Measurements from ENCODE around the gene TENT4B. TPM values are rescaled to one million over a fixed set of nuclear protein-coding genes. Genes with fewer than 3 reads are reported as not detected.

The TENT4B gene
- total RNA-seq, 1 experiment from 2014 or later, result 16.9 TPM

GRCh38 chr16:50229149-50229726, 76.1 kb downstream of the TENT4B start:
- BruUV-seq (replicated peaks), result no TSS peak

More at GRCh38 chr16:50229149-50229726, 76.1 kb downstream of the TENT4B start:
- ChIA-PET POLR2A (no interaction called here), CTCF (interaction anchor here (1.3 to 2.3 kb wide), 2 partner anchors 19 to 436 kb away, joined by 3 to 6 read pairs; no protein-coding TSS in a partner anchor), RAD21 (ENCODE audit: low non-redundant PET in 1 of 2, low total read pairs in 2 of 2, uncharacterized antibody in 2 of 2, unreplicated experiment in 2 of 2) (no interaction called here)
- Histone ChIP-seq H3K9me2 (ENCODE audit: insufficient read depth) (no peaks in the 10 kb centered on the region), H3K27me3 (ENCODE audit: insufficient read depth, low read length) (no peaks in the 10 kb centered on the region), H3K4me3 (replicated peaks in 1 of 2; ENCODE audit: low read depth in 1 of 2, low read length in 2 of 2) (no peak overlapping the region), H3K4me2 (ENCODE audit: low read length) (no peak overlapping the region), H3K36me3 (ENCODE audit: control insufficient read depth in 1 of 2, insufficient read depth in 2 of 2, low read length in 2 of 2) (peaks cover 4 to 20% of the 10 kb centered on the region in 2 experiments), H4K20me1 (ENCODE audit: insufficient read depth) (no peaks in the 10 kb centered on the region), H3K4me1 (ENCODE audit: control insufficient read depth in 1 of 2, insufficient read depth in 2 of 2, low read length in 2 of 2) (no peaks in the 10 kb centered on the region), H3K9ac (ENCODE audit: low read length) (no peak overlapping the region), H2AFZ (ENCODE audit: low read depth, low read length, poor library complexity, severe bottlenecking) (no peak overlapping the region), H3K27ac (ENCODE audit: low read depth, low read length) (no peak overlapping the region), H3K9me3 (ENCODE audit: control insufficient read depth in 1 of 2, insufficient read depth in 1 of 2, low read depth in 1 of 2, low read length in 2 of 2) (no peaks in the 10 kb centered on the region), H3K79me2 (ENCODE audit: insufficient read depth, low read length) (no peaks in the 10 kb centered on the region)
- DNase-seq (ENCODE audit: low read depth, low spot score) (no peak), ATAC-seq (no peak)
- no peak for TF ChIP-seq ZBTB33 (IDR thresholded peaks at IDR 0.05; ENCODE audit: extremely low read depth, insufficient replicate concordance, low read length)
- no peak for TF ChIP-seq TCF7L2 (IDR thresholded peaks at IDR 0.05; ENCODE audit: borderline replicate concordance, extremely low read depth, insufficient read depth, insufficient read length)
- TF ChIP-seq POLR2A (IDR thresholded peaks at IDR 0.05; ENCODE audit: borderline replicate concordance, extremely low read depth, insufficient read depth, insufficient read length), result no peak
- TF ChIP-seq, protein P1, sequence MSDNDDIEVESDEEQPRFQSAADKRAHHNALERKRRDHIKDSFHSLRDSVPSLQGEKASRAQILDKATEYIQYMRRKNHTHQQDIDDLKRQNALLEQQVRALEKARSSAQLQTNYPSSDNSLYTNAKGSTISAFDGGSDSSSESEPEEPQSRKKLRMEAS (IDR thresholded peaks at IDR 0.05), result no peak
- no peak for TF ChIP-seq SRF (IDR thresholded peaks at IDR 0.05; ENCODE audit: low read depth)
- no peak for TF ChIP-seq CTCF (IDR thresholded peaks at IDR 0.05 in 2 of 3, conservative IDR thresholded peaks at IDR 0.05 in 1 of 3; ENCODE audit: borderline replicate concordance in 1 of 3, insufficient read depth in 1 of 3, low read depth in 2 of 3, low read length in 2 of 3)
- TF ChIP-seq JUND (IDR thresholded peaks at IDR 0.05), result no peak
- TF ChIP-seq YY1 (IDR thresholded peaks at IDR 0.05; ENCODE audit: extremely low read depth, insufficient replicate concordance, low read depth, low read length), result no peak
- TF ChIP-seq EZH2phosphoT487 (IDR thresholded peaks at IDR 0.05; ENCODE audit: borderline replicate concordance), result no peak
- intact Hi-C loops (cut with micrococcal nuclease), result no loop called here

Measured in HCT116 (cell line).